K562 (cell line): ENCODE results near the gene PITPNM3.

Experiments used
- CTCF ChIP-seq, 3 experiments: IDR thresholded peaks in 2 of 3; conservative IDR thresholded peaks in 1 of 3; 2 replicates each; pipeline ENCODE4 v1.5.1; 2011 to 2012; ENCODE audit warnings: low read length in 3 of 3, mild to moderate bottlenecking in 3 of 3, control low read depth in 2 of 3, improper control_type of control experiment in 1 of 3, inconsistent platforms in 1 of 3, low read depth in 1 of 3, mixed read lengths in 1 of 3, moderate library complexity in 1 of 3; ENCODE audit not compliant: insufficient read depth in 2 of 3
- E2F1 ChIP-seq: sonication (generic); formaldehyde crosslinking; IDR thresholded peaks from 2 replicates; pipeline ENCODE4 v1.8.1; 2023; ENCODE audit warnings: mild to moderate bottlenecking, missing genetic modification reagents, moderate library complexity
- E2F6 ChIP-seq, 2 experiments: IDR thresholded peaks; 2 replicates each; pipeline ENCODE4 v1.6.1; 2011; ENCODE audit warnings: borderline replicate concordance in 1 of 2, control low read depth in 1 of 2, low read depth in 1 of 2, low read length in 1 of 2, mild to moderate bottlenecking in 1 of 2, mixed read lengths in 1 of 2, moderate library complexity in 1 of 2; ENCODE audit not compliant: insufficient read depth in 1 of 2, insufficient read length in 1 of 2, poor library complexity in 1 of 2, severe bottlenecking in 1 of 2; ENCODE audit errors: extremely low read depth in 1 of 2
- IRF2 ChIP-seq: sonication (generic); formaldehyde crosslinking; IDR thresholded peaks from 2 replicates; pipeline ENCODE4 v1.8.1; 2022; ENCODE audit warnings: mild to moderate bottlenecking, missing genetic modification reagents
- NCOA1 ChIP-seq: fragments of 450-650 bp; IDR thresholded peaks from 2 replicates; pipeline ENCODE4 v1.6.1; 2016; ENCODE audit warnings: low read depth
- NR2C1 ChIP-seq, 2 experiments: fragments of 450-650 bp; IDR thresholded peaks; 2 replicates each; pipeline ENCODE4 v1.6.1; 2017; ENCODE audit warnings: mild to moderate bottlenecking in 2 of 2, antibody characterized with exemption in 1 of 2, inconsistent platforms in 1 of 2, missing compliant biosample characterization in 1 of 2, missing genetic modification characterization in 1 of 2
- YY1 ChIP-seq, 3 experiments: IDR thresholded peaks; 2 replicates each; pipeline ENCODE4 v1.6.1; 2011; ENCODE audit warnings: low read length in 2 of 3, mild to moderate bottlenecking in 2 of 3, moderate library complexity in 2 of 3, borderline replicate concordance in 1 of 3, control low read depth in 1 of 3, low read depth in 1 of 3; ENCODE audit not compliant: insufficient read depth in 3 of 3, insufficient replicate concordance in 2 of 3, control insufficient read depth in 1 of 3, insufficient read length in 1 of 3; ENCODE audit errors: extremely low read depth in 1 of 3

GRCh38 chr17:6597727-6598126 lies 41.4 kb upstream of the PITPNM3 start:
- TF ChIP-seq YY1 (IDR thresholded peaks at IDR 0.05; ENCODE audit: borderline replicate concordance in 1 of 3, control insufficient read depth in 1 of 3, extremely low read depth in 1 of 3, insufficient read depth in 3 of 3, insufficient read length in 1 of 3, insufficient replicate concordance in 2 of 3, low read depth in 1 of 3, low read length in 2 of 3) (no peak), CTCF (IDR thresholded peaks at IDR 0.05 in 2 of 3, conservative IDR thresholded peaks at IDR 0.05 in 1 of 3; ENCODE audit: insufficient read depth in 2 of 3, low read depth in 1 of 3, low read length in 3 of 3) (no peak), E2F6 (IDR thresholded peaks at IDR 0.05; ENCODE audit: borderline replicate concordance in 1 of 2, extremely low read depth in 1 of 2, insufficient read depth in 1 of 2, insufficient read length in 1 of 2, low read depth in 1 of 2, low read length in 1 of 2, poor library complexity in 1 of 2, severe bottlenecking in 1 of 2) (no peak), NR2C1 (IDR thresholded peaks at IDR 0.05) (no peak), NR2C1 (tag; IDR thresholded peaks at IDR 0.05) (no peak), E2F1 (CRISPR knock-in tag) (no peak), NCOA1 (no peak), IRF2 (CRISPR knock-in tag) (no peak)
